Limb (tissue), 2 donors: Measurements from ENCODE around the gene NLRC5.
"Not testable (repeated sequence)": the region's sequence is repeated elsewhere in the genome, so short reads cannot be mapped to it uniquely, and the experiment has no call there.

Experiments
- DNase-seq, 2 donors: peaks; one replicate each; pipeline ENCODE4 v3.0.0-alpha.2; 2016; ENCODE audit errors: extremely low spot score in 2 of 2

The NLRC5 gene

DNA sequence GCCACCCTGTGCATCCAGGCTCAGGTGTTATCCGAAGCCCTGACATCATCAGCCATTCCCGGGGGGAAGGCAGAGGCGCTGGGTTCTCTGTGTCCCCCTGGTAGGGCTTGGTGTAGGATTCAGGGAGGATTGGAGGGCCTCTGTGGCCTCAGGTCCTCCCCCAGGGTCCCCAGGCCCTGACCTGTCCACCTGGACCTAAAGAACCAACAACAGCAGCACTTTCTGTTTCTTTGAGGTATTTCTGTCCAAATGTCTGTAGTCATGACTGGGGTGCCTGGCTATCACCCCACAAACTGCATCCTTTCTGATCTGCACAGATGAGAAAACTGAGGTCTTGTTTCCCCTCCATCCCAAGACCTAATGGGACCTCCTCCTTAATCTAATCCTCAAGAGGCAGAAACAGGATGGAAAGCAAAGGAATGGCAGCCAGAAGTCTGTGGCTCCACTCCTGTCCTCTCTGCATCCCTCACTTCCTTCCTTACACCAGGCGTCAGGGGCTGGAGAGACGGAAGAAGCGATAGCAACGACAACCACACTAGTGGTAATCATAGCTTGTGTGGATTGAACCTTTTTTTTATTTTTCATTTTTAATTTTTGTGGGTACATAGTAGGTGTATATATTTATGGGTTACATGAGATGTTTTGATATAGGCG is 11.8 kb downstream of the NLRC5 start:
- no peak for DNase-seq

DNA sequence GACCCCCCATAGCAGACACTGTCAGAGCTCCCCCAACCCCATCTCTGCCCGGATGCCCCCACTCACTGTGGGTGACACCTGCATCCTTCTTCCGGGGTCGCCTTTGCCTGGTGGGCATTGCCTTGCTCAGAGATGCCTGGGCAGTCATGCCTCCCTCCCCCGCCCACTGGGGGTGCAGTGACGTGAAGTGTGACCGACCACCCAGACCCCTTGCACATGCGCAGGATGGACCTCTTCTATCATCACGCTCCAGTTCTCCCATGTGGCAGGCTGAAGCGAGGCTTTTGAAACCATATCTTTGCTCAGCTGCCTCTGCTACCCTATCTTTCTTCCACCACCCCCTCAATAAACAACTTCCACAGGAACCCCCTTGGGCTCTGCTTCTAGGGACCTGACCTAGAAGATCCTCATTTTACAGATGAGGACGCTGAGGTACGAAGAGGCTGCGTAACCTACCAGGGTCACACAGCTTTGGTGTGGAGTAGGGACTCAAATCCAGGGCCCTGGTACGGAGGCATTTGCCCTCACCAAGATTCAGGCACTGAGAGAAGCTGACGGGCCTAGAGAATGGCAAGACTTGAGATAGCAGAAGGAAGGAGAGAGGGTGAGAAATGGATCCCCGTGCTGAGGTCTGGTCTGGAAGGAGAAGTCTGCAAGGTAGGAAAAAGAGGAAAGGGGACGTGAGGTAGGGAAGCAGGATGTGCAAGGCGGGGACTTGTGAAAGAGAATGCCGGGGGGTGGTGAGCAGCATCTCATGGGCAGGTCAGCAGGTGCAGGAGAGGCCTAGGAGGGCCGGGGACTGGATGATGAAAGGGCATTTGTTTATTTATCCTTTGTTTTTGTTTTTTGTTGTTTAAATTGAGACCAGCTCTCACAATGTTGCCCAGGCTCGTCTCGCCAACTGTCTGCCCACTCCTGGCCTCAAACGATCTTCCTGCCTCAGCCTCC is 14.4 kb downstream of the NLRC5 start:
- no peak for DNase-seq

DNA sequence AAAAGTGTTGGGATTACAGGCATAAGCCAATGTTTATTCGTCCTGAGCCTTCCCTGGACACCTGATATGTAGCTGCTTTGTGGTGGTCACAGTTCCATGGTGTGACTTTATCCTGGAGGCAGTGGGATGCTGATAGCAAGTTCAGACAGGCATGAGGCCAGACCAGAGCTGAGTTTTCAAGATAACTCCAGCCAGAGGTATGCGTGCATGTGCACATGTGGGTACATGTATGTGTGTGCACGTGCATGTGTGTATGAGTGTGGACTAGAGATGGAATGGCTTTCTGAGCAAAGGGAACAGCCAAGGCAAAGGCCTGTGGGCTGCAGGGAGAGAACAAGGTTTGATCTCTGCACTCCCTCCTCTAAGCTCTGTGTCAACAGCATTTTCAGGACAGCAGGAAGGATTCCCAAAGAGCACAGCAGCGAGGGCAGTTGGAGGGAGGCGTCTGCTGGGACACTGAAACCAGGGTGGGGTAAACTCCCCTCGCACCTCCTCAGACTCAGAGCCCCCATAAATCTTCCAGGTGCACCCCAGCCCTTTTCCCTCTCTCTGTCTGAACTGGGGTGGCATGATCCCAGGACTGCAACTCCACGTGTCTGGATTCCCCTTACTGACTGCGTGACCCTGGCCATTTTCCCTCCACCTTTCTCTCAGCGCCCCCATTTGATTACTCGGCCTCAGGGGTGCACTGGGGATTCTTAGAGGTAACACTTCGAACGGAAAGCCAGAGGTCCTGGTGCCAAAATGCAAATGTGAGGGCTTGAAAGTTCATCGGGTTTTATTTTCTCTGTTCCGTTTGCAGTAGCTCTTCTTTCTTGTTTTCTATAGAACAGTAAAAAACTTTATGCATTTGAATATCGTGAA is 15.3 kb downstream of the NLRC5 start:
- no peak for DNase-seq

DNA sequence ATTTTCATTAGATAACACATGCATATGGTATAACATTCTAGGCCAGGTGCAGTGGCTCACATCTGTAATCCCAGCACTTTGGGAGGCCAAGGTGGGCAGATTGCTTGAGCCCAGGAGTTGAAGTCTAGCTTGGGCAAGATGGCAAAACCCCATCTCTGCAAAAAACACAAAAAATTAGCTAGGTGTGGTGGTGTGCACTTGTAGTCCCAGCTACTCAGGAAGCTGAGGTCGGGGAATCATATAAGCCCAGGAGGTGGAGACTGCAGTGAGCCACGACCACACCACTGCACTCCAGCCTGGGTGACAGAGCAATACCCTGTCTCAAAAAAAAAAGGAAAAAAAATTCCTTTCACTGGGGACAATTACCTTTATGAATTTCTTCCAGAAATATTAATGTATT is 16.2 kb downstream of the NLRC5 start:
- not testable (repeated sequence) for DNase-seq

DNA sequence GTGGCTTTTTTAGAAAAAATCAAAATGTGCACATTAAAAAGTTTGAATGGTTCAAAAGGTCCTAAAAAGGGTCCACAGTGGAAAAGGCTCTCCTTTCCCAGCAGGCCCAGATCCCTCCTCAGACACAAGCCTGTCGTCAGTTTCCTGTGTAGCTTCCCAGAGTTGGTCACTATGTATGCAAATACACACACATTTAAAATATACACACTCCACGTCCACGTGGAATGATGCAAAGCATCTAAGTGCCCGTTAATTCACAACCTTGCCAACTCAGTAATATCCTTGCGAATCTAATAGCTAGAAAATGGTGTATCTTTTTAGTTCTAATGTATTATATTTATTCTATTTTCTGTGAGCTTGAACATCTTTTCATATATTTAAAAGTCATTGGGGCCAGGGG is 17.7 kb downstream of the NLRC5 start:
- DNase-seq: no peak

DNA sequence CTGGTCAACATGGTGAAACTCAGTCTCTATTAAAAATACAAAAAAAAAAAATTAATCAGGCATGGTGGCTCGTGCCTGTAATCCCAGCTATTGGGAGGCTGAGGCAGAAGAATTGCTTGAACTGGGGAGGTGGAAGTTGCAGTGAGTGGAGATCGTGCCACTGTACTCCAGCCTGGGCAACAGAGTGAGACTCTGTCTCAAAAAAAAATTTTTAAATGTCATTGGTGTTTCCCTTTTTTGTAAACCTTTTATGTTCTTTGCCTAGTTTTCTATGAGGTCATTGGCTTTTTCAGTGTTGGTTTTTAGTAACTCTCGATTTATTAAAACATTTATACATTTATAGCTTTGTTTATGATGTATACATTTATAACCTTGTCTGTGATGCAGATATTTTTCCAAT is 18.2 kb downstream of the NLRC5 start:
- DNase-seq: no peak

DNA sequence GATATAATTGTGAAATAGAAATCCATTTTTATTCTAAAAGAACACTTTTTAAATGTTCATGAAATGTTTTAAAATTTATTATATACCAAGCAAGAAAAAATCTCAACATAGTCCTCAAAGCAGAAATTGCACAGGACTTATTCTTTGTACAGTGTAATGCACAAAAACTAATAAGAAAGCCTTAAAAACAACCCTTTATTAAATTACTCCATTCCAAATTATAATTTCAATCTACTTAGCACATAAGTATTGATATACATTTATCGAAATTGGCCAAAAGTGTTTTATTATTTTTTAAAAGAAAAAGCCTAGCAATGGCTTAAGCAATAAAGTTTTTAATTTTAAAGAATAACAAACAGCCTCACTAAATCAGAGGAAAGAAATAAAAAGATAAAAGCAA is 19.1 kb downstream of the NLRC5 start:
- DNase-seq: no peak

DNA sequence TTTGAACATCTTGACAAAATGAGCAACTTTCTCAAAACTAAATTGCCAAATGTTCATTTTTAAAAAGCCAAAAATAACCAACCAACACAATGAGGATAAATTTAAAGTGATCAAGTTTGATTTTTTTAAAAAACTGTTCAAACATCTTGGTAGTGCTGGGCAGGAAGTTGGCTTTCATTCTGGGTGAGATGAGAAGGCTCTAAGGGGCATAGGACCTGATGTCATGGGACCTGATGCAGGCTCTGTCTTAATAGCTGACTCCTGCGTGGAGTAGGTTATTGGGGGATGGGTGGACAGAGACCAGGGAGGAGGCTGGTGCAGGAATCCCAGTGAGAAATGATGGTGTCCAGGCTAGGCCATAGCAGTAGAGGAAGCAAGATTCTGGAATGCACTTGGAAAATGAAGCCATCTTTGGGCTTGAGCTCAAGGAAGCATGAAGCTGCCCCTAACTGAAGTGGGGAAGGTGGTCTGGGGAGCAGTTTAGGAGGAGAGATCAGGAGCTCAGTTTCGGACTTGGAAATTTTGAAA is 20.4 kb downstream of the NLRC5 start:
- DNase-seq: no peak

DNA sequence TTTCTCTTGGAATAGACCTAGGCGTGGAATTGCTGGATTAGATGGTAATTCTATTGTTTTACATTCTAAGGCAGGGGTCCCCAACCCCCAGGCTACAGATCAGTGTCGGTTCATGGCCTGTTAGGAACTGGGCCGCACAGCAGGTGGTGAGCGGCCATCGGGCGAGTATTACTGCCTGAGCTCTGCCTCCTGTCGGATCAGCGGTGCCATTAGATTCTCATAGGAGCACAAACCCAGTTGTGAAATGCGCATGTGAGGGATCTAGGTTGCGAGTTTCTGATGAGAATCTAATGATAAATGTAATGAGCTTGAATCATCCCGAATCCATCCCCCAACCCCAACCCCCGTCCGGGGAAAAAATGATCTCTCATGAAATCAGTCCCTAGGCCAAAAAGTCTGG is 23.0 kb downstream of the NLRC5 start:
- DNase-seq: no peak

DNA sequence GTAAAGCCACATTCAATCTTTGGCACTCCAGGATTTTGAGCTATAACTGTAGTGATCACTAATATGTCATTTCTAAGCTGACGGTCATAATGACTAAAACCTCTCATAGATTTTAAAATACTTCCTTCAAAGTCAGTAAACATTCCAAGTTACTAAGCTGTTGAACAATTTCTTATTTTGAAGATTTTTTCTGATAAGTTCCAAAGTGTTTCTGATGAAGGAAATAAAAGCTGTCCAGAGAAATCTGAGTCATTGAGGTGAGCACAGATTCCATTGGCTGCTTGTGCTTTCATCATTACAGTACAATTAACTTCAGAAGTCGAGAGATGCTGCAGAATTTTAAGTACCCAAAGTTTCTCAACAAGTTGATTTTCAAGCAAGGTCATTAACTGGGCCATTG is 23.9 kb downstream of the NLRC5 start:
- no peak for DNase-seq

DNA sequence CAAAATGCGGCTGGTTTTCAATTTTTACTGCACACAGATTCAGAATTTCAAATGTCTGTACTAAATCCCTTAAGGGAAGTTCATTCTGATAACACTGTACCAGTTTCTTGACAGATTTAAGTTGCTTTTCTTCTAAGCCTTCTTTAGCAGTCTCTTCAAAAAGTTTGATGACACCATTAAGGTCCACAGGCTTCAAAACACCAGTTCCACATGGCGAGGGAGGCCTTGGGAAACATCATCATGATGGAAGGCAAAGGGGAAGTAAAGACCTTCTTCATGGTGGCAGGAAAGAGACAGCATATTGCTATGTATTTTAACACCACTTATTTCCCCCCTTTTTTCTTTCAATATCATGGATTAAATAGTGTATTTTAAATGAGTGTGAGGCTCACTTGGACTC is 24.5 kb downstream of the NLRC5 start:
- DNase-seq: no peak

DNA sequence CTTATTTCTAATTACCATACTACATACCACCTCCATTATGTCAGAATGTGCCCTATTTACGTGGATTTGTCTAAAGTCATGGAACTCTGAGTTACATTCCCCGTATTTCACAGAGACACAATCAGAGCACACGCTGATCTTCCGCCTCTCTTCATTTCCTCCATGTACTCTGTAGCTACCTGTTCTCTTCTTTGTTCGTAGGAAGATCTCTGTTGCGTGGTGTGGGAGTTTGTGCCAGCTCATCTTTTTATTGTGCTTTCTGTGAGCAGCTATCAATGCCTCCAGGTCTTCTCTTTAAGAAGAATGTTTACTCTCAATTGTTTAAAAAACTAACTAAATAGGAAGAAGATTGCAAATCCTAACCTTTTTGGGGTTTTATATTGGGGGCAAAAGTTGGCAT is 26.9 kb downstream of the NLRC5 start:
- DNase-seq: no peak

DNA sequence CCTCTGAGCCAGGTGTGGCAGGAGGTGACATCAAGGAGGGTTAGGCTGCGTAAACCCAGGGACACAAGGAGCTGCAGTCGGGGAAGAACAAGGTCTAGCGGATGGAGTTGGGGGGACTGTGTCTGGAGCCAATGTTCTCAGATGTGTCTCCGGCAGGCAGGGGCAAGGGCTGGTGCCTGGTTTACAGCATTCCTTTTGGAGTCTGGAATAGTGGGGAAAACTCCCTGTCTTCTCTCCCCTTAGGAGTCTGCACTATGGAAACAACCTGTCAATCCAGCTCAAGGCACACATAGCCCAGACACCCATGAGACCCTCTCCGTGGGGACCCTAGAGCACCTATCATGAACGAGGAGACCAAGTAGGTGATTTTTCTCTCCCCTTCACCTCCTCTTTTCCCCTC is 27.5 kb downstream of the NLRC5 start:
- no peak for DNase-seq

DNA sequence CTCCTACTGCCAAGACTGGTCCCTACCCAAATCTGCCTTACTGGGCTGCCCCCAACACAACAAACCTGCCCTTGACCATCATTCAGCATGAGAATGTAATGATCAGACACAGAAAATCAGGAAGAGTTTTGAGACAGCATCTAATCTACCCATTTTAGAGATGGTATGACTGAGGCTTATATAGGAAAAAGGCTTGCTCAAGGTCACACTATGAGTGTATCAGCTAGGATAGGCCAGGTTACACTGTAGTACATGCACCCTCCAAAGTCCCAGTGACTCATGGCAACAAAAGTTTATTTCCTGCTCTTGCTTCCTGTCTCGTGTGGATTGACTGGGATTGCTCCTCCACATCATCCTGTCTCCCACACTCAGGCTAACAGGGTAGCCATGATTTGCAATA is 27.9 kb downstream of the NLRC5 start:
- no peak for DNase-seq

DNA sequence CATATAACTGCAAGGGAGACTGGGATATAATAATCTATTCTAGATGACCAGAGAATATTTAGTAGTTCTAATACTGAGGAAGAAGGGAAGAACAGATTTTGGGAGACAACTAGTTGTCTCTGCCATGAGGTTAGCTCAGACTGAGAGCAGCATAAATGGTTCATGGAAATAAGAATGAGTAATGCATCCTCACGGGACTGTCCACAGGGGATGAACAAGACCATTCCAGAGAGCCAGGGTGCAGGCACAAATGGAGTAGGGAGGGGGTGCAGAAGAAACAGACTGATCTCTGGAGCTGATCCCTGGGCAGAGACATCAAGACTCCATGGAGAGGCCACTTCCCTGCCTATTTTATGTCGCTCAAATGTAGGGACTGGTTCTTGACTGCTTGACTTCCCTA is 30.4 kb downstream of the NLRC5 start:
- DNase-seq: no peak

DNA sequence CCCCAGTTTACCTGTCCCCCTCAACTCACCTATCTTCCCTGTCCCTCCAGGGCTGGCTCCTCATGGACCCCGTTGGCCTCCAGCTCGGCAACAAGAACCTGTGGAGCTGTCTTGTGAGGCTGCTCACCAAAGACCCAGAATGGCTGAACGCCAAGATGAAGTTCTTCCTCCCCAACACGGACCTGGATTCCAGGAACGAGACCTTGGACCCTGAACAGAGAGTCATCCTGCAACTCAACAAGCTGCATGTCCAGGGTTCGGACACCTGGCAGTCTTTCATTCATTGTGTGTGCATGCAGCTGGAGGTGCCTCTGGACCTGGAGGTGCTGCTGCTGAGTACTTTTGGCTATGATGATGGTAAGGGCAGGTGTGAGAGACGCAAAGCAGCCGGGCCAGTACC is 31.3 kb downstream of the NLRC5 start:
- no peak for DNase-seq

DNA sequence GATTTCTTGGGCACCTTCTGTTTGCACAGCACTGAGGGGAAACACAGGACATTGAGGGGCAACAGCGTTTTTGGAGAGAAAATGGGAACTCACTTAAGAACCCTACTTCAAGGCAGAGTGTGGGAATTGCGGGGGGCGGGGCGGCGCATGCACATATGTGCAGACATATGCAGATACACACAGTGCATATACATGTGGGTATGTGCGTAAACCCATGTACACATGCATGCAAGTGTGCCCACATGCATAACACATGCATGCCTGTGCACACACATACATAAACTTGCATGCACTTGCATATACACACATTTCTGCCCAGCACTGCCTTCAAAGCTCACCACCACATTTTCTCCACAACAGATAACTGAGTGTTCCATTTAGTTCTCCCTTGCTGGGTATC is 32.4 kb downstream of the NLRC5 start:
- no peak for DNase-seq

DNA sequence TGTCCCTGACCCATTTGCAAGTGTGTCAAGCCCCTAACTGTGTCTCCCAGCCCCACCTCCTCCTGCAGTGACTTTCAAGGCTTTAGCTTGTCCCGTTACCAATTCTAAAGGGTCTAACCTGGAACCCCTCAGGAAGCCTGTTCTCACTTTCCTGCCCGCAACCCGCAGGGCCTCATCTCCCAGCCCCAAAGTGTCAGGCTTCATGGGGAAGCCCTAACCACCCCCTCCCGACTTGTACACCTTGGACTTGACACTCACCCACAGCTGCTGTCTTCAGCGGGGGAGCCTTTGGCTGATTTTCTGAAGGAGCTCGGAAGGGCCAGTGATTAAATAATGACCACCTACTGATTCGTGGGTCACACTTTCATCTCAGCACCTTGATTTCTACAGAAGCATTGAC is 33.1 kb downstream of the NLRC5 start:
- DNase-seq: no peak

DNA sequence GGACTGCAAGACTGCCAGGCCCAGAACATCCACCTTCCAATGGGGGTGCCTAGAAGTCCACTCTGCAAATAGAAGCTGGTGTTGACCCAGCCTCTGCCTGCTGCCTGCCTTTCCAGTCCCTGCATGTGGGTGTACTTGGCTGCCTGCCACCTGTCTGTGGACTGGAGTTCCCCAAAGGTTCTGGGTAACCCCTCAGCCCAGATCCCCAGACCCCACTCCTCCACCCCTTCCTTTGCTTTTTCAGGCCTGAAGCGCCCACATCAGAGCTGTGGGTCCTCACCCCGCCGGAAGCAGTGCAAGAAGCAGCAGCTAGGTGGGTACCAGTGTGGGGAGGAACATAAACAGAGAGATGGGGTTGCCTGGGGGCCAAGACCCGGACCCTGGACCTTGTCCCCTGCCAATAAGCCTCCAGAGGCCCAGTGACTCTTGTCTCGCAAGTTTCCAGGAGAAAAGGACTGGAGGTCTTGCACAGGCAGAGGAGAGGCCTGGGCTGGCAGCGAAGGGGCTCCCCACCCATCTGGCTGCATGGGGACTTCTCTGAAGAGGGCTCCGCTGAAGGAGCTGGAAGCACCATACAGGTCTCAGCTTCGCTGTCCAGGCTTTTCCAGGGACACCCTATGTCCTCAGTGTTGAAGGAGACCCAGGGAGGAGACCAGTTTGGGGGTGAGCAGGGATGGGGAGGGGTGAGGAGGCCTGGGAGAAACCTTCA is 34.3 kb downstream of the NLRC5 start:
- DNase-seq: no peak

DNA sequence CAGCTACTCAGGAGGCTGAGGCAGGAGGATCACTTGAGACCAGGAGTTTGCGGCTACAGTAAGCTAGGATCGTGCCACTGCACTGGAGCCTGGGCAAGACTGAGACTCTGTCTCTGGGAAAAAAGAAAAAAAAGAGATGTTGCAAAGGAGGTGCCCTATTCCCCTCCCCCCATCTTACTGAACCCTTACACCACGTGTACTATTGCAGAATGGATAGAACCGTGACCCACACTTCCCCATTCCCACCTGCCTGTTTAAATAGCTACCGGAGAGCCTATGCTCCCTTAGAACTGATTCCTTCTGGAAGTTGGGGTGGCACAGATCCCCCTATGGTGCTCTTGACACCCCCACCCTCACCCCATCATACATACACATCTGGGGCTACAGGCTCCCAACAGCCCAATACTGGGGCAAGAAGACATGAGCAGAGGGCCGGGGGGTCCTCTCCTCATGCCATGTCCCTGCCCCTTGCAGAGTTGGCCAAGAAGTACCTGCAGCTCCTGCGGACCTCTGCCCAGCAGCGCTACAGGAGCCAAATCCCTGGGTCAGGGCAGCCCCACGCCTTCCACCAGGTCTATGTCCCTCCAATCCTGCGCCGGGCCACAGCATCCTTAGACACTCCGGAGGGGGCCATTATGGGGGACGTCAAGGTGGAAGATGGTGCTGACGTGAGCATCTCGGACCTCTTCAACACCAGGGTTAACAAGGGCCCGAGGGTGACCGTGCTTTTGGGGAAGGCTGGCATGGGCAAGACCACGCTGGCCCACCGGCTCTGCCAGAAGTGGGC is 35.7 kb downstream of the NLRC5 start:
- no peak for DNase-seq
